Fibroblast of lung (primary cell): ENCODE results near the gene CRKL.

ENCODE experiments used
- CTCF ChIP-seq, 2 donors: IDR thresholded peaks in 1 of 2; conservative IDR thresholded peaks in 1 of 2; 1 replicate in 1 of 2; 2 replicates in 1 of 2; pipeline ENCODE4 v1.5.1; 2011 to 2012; ENCODE audit warnings: low read length in 2 of 2, control low read depth in 1 of 2, inconsistent platforms in 1 of 2, low read depth in 1 of 2, mild to moderate bottlenecking in 1 of 2
- EZH2 ChIP-seq: IDR thresholded peaks from 2 replicates; pipeline ENCODE4 v1.5.1; 2012; ENCODE audit warnings: low read length, control low read depth, mild to moderate bottlenecking; ENCODE audit errors: missing control alignments

GRCh38 chr22:21000207-21000986, 83.2 kb downstream of the CRKL start:
- TF ChIP-seq CTCF (conservative IDR thresholded peaks at IDR 0.05 in 1 of 2, IDR thresholded peaks at IDR 0.05 in 1 of 2; ENCODE audit: low read depth in 1 of 2, low read length in 2 of 2) (no peak), EZH2 (no peak)
